OCI-LY3 (cell line): ENCODE measurements around the gene VCL.

Source experiments
- EZH2phosphoT487 ChIP-seq: fragments of 200-600 bp; shearing (Covaris generic); IDR thresholded peaks from 2 replicates; pipeline ENCODE4 v1.6.1; 2018; ENCODE audit warnings: antibody characterized with exemption, mixed run types, low read depth
- TF ChIP-seq, protein P1 (sequence below): fragments of 200-600, 300-600 bp; sonication (generic); IDR thresholded peaks from 2 replicates; pipeline ENCODE4 v1.5.1; 2014; ENCODE audit warnings: antibody characterized with exemption, low read length, low read depth

DNA sequence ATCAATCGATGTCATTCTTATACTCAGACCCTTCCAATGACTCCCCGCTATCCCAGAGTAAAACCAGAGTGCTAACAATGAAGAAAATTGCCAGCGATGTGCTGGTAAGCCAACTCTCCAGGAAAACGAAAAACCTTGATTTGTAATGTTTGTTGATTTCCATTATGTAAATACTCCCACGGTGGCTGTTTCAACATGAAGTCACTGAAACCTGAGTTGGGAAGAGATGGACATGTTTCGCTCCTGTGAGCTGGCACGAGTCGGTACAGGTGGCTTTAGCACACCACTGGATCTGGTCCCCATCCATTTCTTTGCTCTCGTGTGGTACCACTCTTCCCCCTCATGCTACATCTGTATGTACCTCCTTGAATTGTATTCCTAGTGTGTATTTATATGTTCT, 99.9 kb downstream of the VCL start:
- TF ChIP-seq, protein P1, sequence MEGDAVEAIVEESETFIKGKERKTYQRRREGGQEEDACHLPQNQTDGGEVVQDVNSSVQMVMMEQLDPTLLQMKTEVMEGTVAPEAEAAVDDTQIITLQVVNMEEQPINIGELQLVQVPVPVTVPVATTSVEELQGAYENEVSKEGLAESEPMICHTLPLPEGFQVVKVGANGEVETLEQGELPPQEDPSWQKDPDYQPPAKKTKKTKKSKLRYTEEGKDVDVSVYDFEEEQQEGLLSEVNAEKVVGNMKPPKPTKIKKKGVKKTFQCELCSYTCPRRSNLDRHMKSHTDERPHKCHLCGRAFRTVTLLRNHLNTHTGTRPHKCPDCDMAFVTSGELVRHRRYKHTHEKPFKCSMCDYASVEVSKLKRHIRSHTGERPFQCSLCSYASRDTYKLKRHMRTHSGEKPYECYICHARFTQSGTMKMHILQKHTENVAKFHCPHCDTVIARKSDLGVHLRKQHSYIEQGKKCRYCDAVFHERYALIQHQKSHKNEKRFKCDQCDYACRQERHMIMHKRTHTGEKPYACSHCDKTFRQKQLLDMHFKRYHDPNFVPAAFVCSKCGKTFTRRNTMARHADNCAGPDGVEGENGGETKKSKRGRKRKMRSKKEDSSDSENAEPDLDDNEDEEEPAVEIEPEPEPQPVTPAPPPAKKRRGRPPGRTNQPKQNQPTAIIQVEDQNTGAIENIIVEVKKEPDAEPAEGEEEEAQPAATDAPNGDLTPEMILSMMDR, result no peak
- TF ChIP-seq EZH2phosphoT487, result no peak
